SIG-M5 treated with dmso at 0.1 percent for 504 hours (cell line): ENCODE measurements around the gene SEMA5B.

Experiments
- DNase-seq: peaks from one replicate; lab custom pipeline; 2025; ENCODE audit not compliant: unreplicated experiment; lab: John Stamatoyannopoulos, UW

Gene SEMA5B

GRCh38 chr3:122996038-122996580, 31.5 kb downstream of the SEMA5B start:
- no peak for DNase-seq

- DNase-seq, result no peak
These were observed 32.6 kb downstream of the SEMA5B start for GRCh38 chr3:122994954-122995353.

GRCh38 chr3:122993124-122993978, 34.2 kb downstream of the SEMA5B start:
- no peak for DNase-seq

GRCh38 chr3:122992676-122993075, 34.9 kb downstream of the SEMA5B start:
- no peak for DNase-seq

GRCh38 chr3:122992133-122992532, 35.4 kb downstream of the SEMA5B start:
- DNase-seq, result no peak

- DNase-seq, result no peak
These were observed 36.2 kb downstream of the SEMA5B start for GRCh38 chr3:122991236-122991985.

- DNase-seq, result no peak
These were observed 37.5 kb downstream of the SEMA5B start for GRCh38 chr3:122989856-122990575.

GRCh38 chr3:122988508-122988907, 39.1 kb downstream of the SEMA5B start:
- DNase-seq, result no peak

GRCh38 chr3:122987736-122988319, 39.7 kb downstream of the SEMA5B start:
- DNase-seq, result no peak

- no peak for DNase-seq
These were observed 40.3 kb downstream of the SEMA5B start for GRCh38 chr3:122987231-122987630.

- DNase-seq, result no peak
These were observed 40.8 kb downstream of the SEMA5B start for GRCh38 chr3:122986693-122987179.

- DNase-seq, result no peak
These were observed 42.0 kb downstream of the SEMA5B start for GRCh38 chr3:122985539-122985938.

- DNase-seq, result no peak
These were observed 42.9 kb downstream of the SEMA5B start for GRCh38 chr3:122984650-122985049.

GRCh38 chr3:122984007-122984406, 43.6 kb downstream of the SEMA5B start:
- no peak for DNase-seq

- DNase-seq, result no peak
These were observed 45.1 kb downstream of the SEMA5B start for GRCh38 chr3:122982216-122983185.

GRCh38 chr3:122979211-122979610, 48.4 kb downstream of the SEMA5B start:
- DNase-seq, result peak; percentile 6

- no peak for DNase-seq
These were observed 49.0 kb downstream of the SEMA5B start for GRCh38 chr3:122978569-122978968.

- no peak for DNase-seq
These were observed 49.7 kb downstream of the SEMA5B start for GRCh38 chr3:122977746-122978466.

- peak; percentile 9 for DNase-seq
These were observed 51.7 kb downstream of the SEMA5B start for GRCh38 chr3:122975924-122976293.
